Neural cell (in vitro differentiated cells): ENCODE data around the gene HRH2.

Experiments used
- CTCF ChIP-seq: fragments of 450-650 bp; IDR thresholded peaks from 2 replicates; pipeline ENCODE4 v1.5.1; 2014; ENCODE audit warnings: antibody characterized with exemption, mild to moderate bottlenecking, moderate library complexity; ENCODE audit not compliant: poor library complexity, severe bottlenecking
- EP300 ChIP-seq: fragments of 450-650 bp; conservative IDR thresholded peaks from 2 replicates; pipeline ENCODE4 v1.6.1; 2014; ENCODE audit warnings: antibody characterized with exemption, mild to moderate bottlenecking, moderate library complexity; ENCODE audit not compliant: poor library complexity, severe bottlenecking
- EZH2 ChIP-seq: fragments of 200-600, 300-800 bp; shearing (Covaris generic), sonication (generic); IDR thresholded peaks from 2 replicates; pipeline ENCODE4 v1.6.1; 2014; ENCODE audit warnings: antibody characterized with exemption, low read length, borderline replicate concordance, mild to moderate bottlenecking; ENCODE audit not compliant: insufficient read depth, poor library complexity, severe bottlenecking
- MXI1 ChIP-seq: fragments of 450-650 bp; conservative IDR thresholded peaks from 2 replicates; pipeline ENCODE4 v1.6.1; 2014; ENCODE audit warnings: antibody characterized with exemption, mild to moderate bottlenecking; ENCODE audit not compliant: poor library complexity, severe bottlenecking
- POLR2AphosphoS5 ChIP-seq: IDR thresholded peaks from 2 replicates; pipeline ENCODE4 v1.6.1; 2012
- RAD21 ChIP-seq: fragments of 450-650 bp; conservative IDR thresholded peaks from 2 replicates; pipeline ENCODE4 v1.6.1; 2014; ENCODE audit warnings: antibody characterized with exemption, mild to moderate bottlenecking, moderate library complexity
- SMC3 ChIP-seq: fragments of 450-650 bp; conservative IDR thresholded peaks from 2 replicates; pipeline ENCODE4 v1.6.1; 2014; ENCODE audit warnings: antibody characterized with exemption, mild to moderate bottlenecking, moderate library complexity; ENCODE audit not compliant: poor library complexity
- TAF1 ChIP-seq: IDR thresholded peaks from 2 replicates; pipeline ENCODE4 v1.6.1; 2012; ENCODE audit warnings: low read depth
- TF ChIP-seq, protein P1 (sequence below): IDR thresholded peaks from 2 replicates; pipeline ENCODE4 v1.6.1; 2012; ENCODE audit warnings: borderline replicate concordance

GRCh38 chr5:175609526-175609925, 48.3 kb upstream of the HRH2 start:
- TF ChIP-seq POLR2AphosphoS5 (no peak), CTCF (no peak), TAF1 (no peak), EZH2 (no peak), RAD21 (no peak), EP300 (no peak), SMC3 (no peak), MXI1 (no peak)
- TF ChIP-seq, protein P1, sequence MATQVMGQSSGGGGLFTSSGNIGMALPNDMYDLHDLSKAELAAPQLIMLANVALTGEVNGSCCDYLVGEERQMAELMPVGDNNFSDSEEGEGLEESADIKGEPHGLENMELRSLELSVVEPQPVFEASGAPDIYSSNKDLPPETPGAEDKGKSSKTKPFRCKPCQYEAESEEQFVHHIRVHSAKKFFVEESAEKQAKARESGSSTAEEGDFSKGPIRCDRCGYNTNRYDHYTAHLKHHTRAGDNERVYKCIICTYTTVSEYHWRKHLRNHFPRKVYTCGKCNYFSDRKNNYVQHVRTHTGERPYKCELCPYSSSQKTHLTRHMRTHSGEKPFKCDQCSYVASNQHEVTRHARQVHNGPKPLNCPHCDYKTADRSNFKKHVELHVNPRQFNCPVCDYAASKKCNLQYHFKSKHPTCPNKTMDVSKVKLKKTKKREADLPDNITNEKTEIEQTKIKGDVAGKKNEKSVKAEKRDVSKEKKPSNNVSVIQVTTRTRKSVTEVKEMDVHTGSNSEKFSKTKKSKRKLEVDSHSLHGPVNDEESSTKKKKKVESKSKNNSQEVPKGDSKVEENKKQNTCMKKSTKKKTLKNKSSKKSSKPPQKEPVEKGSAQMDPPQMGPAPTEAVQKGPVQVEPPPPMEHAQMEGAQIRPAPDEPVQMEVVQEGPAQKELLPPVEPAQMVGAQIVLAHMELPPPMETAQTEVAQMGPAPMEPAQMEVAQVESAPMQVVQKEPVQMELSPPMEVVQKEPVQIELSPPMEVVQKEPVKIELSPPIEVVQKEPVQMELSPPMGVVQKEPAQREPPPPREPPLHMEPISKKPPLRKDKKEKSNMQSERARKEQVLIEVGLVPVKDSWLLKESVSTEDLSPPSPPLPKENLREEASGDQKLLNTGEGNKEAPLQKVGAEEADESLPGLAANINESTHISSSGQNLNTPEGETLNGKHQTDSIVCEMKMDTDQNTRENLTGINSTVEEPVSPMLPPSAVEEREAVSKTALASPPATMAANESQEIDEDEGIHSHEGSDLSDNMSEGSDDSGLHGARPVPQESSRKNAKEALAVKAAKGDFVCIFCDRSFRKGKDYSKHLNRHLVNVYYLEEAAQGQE, result no peak
